ENCODE data around the gene SGK2.

Gene SGK2

GRCh38 chr20:43540673-43541060 is 18.2 kb upstream of the SGK2 start:
- H3K36me3 ChIP-seq (ENCODE audit: insufficient read depth), result no peaks in the 10 kb centered on the region

GRCh38 chr20:43541214-43541613 is 17.6 kb upstream of the SGK2 start:
- Histone ChIP-seq H3K27me3 (ENCODE audit: insufficient read depth, low read depth) (no peaks in the 10 kb centered on the region), H3K4me3 (IDR thresholded peaks at IDR 0.05; ENCODE audit: insufficient read depth, low read depth, low read length) (no peak overlapping the region), H3K36me3 (ENCODE audit: insufficient read depth) (no peaks in the 10 kb centered on the region), H3K4me2 (no peak overlapping the region), H2AFZ (ENCODE audit: low read depth) (no peak overlapping the region), H3K27ac (no peak overlapping the region), H4K20me1 (ENCODE audit: insufficient read depth) (no peaks in the 10 kb centered on the region), H3K4me1 (ENCODE audit: low read depth, poor library complexity, severe bottlenecking) (peaks cover 35% of the 10 kb centered on the region), H3K79me2 (ENCODE audit: insufficient read depth, low read depth) (no peaks in the 10 kb centered on the region), H3K9ac (no peak overlapping the region)
- no peak for TF ChIP-seq CTCF (conservative IDR thresholded peaks at IDR 0.05; ENCODE audit: low read depth, low read length)

More at GRCh38 chr20:43540673-43541060, 18.2 kb upstream of the SGK2 start:
- peaks cover 36% of the 10 kb centered on the region for H3K4me1 ChIP-seq (ENCODE audit: low read depth, poor library complexity, severe bottlenecking)
- no peak for TF ChIP-seq CTCF (conservative IDR thresholded peaks at IDR 0.05; ENCODE audit: low read depth, low read length)
- H3K9ac ChIP-seq, result no peak overlapping the region
- no peak overlapping the region for H3K4me3 ChIP-seq (IDR thresholded peaks at IDR 0.05; ENCODE audit: insufficient read depth, low read depth, low read length)
- no peak overlapping the region for H3K4me2 ChIP-seq
- H2AFZ ChIP-seq (ENCODE audit: low read depth), result no peak overlapping the region
- H3K79me2 ChIP-seq (ENCODE audit: insufficient read depth, low read depth), result no peaks in the 10 kb centered on the region
- no peaks in the 10 kb centered on the region for H3K27me3 ChIP-seq (ENCODE audit: insufficient read depth, low read depth)
- no peaks in the 10 kb centered on the region for H4K20me1 ChIP-seq (ENCODE audit: insufficient read depth)
- no peak overlapping the region for H3K27ac ChIP-seq

DNA sequence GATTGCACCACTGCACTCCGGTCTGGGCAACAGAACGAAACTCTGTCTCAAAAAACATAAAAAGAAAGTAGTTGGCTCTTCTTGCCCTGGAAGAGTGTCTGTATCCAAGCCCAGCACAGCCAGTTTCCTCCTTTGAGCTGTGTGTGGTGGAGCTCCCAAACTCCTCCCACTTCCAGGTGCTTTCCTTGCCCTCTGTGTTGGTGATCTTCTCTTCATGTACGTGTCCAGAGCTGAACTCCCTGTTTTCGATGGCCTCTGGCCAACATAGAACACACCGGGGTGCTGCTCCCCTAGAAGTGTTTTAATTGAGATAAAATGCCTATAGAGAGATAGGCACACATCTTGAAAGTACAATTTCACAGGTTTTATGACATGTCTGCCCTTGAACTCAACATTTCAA is 16.7 kb upstream of the SGK2 start:
- H3K4me1 ChIP-seq (ENCODE audit: low read depth, poor library complexity, severe bottlenecking), result peaks cover 35% of the 10 kb centered on the region
- no peak overlapping the region for H3K27ac ChIP-seq
- no peaks in the 10 kb centered on the region for H3K27me3 ChIP-seq (ENCODE audit: insufficient read depth, low read depth)
- H3K9ac ChIP-seq, result no peak overlapping the region
- no peak overlapping the region for H2AFZ ChIP-seq (ENCODE audit: low read depth)
- no peak overlapping the region for H3K4me3 ChIP-seq (IDR thresholded peaks at IDR 0.05; ENCODE audit: insufficient read depth, low read depth, low read length)
- H3K4me2 ChIP-seq, result no peak overlapping the region; the same call in 1 of the 2 replicates
- H3K36me3 ChIP-seq (ENCODE audit: insufficient read depth), result no peaks in the 10 kb centered on the region
- H4K20me1 ChIP-seq (ENCODE audit: insufficient read depth), result no peaks in the 10 kb centered on the region
- TF ChIP-seq CTCF (conservative IDR thresholded peaks at IDR 0.05; ENCODE audit: low read depth, low read length), result no peak
- H3K79me2 ChIP-seq (ENCODE audit: insufficient read depth, low read depth), result no peaks in the 10 kb centered on the region

DNA sequence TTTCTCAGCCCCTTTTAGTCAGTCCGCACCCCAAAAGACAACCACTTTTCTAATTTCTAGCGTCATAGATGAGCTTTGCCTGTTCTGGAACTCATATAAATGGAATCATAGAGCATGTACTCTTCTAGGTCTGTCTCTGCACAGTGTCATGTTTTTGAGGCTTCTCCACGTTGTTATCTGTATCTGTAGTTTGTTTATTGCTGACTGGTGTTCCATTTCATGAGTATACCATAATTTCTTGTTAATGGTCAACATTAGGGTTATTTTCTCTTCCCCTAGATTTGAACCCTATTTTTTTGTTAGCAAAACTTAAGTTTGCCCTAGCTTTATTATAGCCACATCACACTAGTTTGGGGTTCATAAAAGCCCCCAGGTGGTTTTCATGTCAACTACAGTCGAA is 16.2 kb upstream of the SGK2 start:
- H3K9ac ChIP-seq, result no peak overlapping the region
- H3K36me3 ChIP-seq (ENCODE audit: insufficient read depth), result no peaks in the 10 kb centered on the region
- H4K20me1 ChIP-seq (ENCODE audit: insufficient read depth), result no peaks in the 10 kb centered on the region
- H3K4me3 ChIP-seq (IDR thresholded peaks at IDR 0.05; ENCODE audit: insufficient read depth, low read depth, low read length), result no peak overlapping the region
- TF ChIP-seq CTCF (conservative IDR thresholded peaks at IDR 0.05; ENCODE audit: low read depth, low read length), result no peak
- 0 out of 2 replicates have a peak overlapping the region, but pooled peaks have one; percentile 1 for H2AFZ ChIP-seq (ENCODE audit: low read depth)
- no peaks in the 10 kb centered on the region for H3K79me2 ChIP-seq (ENCODE audit: insufficient read depth, low read depth)
- no peaks in the 10 kb centered on the region for H3K27me3 ChIP-seq (ENCODE audit: insufficient read depth, low read depth)
- peaks cover 35% of the 10 kb centered on the region for H3K4me1 ChIP-seq (ENCODE audit: low read depth, poor library complexity, severe bottlenecking)
- peak overlapping the region; percentile 37 for H3K4me2 ChIP-seq
- peak overlapping the region; percentile 50 for H3K27ac ChIP-seq
